ENCODE results near the gene DENND5B. TPM values are rescaled to one million over a fixed set of nuclear protein-coding genes. Genes with fewer than 3 reads are reported as not detected.
"Not testable (repeated sequence)": the region's sequence is repeated elsewhere in the genome, so short reads cannot be mapped to it uniquely, and the experiment has no call there.

The DENND5B gene
- total RNA-seq, 1 experiment from 2014 or later, result 22.2 TPM

DNA sequence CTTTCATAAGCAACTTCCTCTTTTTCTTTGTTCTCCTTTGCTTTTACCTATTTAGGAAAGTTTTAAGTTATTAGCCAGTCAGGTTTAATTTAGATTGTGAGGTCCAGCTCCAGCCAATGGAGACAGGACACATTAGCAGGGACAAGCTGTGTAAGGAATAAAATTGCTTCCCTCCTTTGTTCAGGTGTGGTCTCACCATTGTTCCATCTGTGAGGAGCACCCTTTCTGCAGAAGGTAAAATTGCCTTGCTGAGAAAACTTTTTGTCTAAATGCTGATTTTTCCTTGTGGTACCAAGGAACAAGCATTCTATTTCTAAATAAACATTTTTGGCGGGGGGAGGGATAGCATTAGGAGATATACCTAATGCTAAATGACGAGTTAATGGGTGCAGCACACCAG, 17.4 kb upstream of the DENND5B start:
- not testable (repeated sequence) for H3K36me3 ChIP-seq; H3K27me3 ChIP-seq (replicated peaks); H3K4me1 ChIP-seq (replicated peaks); H3K4me3 ChIP-seq; H3K27ac ChIP-seq; DNase-seq (ENCODE audit: low read depth in 1 of 2, low spot score in 2 of 2)
- H3K9me3 ChIP-seq (replicated peaks), result peaks cover 16% of the 10 kb centered on the region

DNA sequence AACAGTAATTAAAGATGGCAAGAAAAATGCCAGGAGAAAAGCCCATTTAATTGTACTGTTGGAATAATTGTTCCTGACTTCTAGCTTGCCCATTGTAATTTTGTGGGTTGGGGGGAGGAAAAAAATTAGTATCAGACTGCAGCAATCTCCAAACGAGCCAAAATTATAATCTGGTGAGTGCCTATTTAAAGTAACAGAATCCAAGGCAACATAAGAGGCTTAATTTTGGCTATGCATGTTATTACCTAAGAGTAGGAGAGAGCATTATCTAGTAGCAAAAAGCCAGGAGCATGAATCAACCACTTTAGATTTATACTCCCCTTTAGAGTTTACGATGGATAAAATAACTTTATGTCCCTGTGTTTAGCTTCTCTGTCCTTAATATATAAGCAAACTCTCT, 14.6 kb upstream of the DENND5B start:
- no peak overlapping the region for H3K27ac ChIP-seq
- no peak overlapping the region for H3K4me3 ChIP-seq
- H3K9me3 ChIP-seq (replicated peaks), result peaks cover 16% of the 10 kb centered on the region
- no peaks in the 10 kb centered on the region for H3K4me1 ChIP-seq (replicated peaks)
- H3K27me3 ChIP-seq (replicated peaks), result no peaks in the 10 kb centered on the region
- no peak for DNase-seq (ENCODE audit: low read depth in 1 of 2, low spot score in 2 of 2)
- H3K36me3 ChIP-seq, result no peaks in the 10 kb centered on the region

DNA sequence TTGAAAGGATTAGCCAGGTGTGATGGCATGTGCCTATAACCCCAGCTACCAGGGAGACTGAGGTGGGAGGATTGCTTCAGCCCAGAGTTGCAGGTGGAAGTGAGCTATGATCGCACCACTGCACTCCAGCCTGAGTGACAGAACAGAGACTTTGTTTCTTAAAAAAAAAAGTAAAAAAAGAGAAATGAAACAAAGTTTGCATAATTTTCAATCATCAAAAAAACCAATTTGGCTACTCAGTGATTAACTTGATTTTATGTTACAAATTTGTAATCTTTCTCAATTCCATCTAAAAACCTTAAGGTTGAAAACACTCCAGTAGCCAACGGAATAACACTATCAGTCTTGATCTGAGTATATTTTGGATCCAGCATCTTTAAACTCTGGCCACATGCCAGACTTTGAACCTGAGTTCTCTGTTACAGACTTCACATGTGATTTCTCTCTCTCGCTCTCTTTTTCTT, 12.6 kb upstream of the DENND5B start:
- H3K36me3 ChIP-seq, result no peaks in the 10 kb centered on the region
- no peaks in the 10 kb centered on the region for H3K4me1 ChIP-seq (replicated peaks)
- H3K4me3 ChIP-seq, result no peak overlapping the region
- no peak overlapping the region for H3K27ac ChIP-seq
- no peaks in the 10 kb centered on the region for H3K27me3 ChIP-seq (replicated peaks)
- H3K9me3 ChIP-seq (replicated peaks), result peaks cover 9% of the 10 kb centered on the region
- DNase-seq (ENCODE audit: low read depth in 1 of 2, low spot score in 2 of 2), result no peak

DNA sequence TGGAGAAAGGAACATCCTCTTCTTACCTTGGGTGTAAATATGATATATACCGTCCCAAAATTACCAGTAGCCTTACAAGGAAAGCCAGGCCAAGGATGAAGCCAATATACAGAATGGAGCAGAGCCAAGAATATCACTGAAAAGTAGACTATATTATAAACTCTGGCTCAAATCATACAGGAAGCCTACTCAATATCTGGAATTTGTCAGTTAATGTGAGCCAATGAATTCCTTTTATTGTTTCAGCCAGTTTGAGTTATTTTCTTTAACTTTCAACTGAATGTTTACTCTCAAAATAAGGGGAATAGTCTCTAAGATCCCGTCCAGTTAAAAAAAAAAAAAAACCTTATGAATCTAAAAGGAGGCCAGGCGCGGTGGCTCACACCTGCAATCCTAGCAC, 9.8 kb upstream of the DENND5B start:
- Histone ChIP-seq H3K36me3 (no peaks in the 10 kb centered on the region), H3K4me1 (replicated peaks) (no peaks in the 10 kb centered on the region), H3K4me3 (no peak overlapping the region), H3K27ac (no peak overlapping the region), H3K9me3 (replicated peaks) (no peaks in the 10 kb centered on the region), H3K27me3 (replicated peaks) (no peaks in the 10 kb centered on the region)
- no peak for DNase-seq (ENCODE audit: low read depth in 1 of 2, low spot score in 2 of 2)

DNA sequence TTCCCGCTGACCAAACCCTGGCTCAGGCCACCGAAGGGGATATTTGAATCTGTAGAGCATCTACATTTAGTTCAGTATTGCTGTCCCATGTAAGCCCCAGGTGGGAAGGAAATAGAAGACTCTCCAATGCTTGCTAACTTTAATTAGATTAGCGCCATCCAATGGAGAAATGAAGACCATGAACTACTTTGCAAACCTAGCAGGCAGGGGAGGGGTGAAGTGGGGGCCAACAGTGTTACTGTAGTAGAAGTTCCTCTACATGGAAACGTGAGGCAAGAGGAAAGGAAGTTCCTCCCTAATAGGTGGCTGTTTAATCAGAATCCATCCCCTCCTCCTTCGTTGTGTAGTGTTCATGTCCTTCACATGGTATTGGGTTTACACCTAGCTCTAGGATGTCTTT, 9.3 kb upstream of the DENND5B start:
- no peak overlapping the region for H3K4me3 ChIP-seq
- DNase-seq (ENCODE audit: low read depth in 1 of 2, low spot score in 2 of 2), result no peak
- H3K4me1 ChIP-seq (replicated peaks), result no peaks in the 10 kb centered on the region
- no peaks in the 10 kb centered on the region for H3K27me3 ChIP-seq (replicated peaks)
- H3K27ac ChIP-seq, result no peak overlapping the region
- no peaks in the 10 kb centered on the region for H3K36me3 ChIP-seq
- no peaks in the 10 kb centered on the region for H3K9me3 ChIP-seq (replicated peaks)

DNA sequence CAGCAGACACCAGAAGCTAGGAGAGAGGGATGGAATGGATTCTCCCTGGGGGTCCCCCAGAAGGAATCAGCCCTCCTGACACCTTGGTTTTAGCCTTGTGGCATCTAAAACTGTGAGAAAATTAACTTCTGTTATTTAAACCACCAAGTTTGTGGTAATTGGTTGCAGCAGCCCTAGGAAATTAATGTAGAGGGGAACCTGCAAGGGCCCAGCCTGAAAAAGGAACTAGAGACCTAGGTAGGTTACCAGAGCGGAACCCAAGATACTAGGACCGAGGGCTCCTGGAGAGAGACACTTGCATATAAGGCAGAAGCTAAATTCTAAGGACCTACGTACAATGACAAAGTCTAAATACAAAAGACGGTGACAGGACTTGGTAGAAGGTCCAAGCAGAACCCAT, 8.1 kb upstream of the DENND5B start:
- Histone ChIP-seq H3K36me3 (no peaks in the 10 kb centered on the region), H3K4me3 (no peak overlapping the region), H3K9me3 (replicated peaks) (no peaks in the 10 kb centered on the region), H3K27me3 (replicated peaks) (no peaks in the 10 kb centered on the region), H3K27ac (no peak overlapping the region), H3K4me1 (replicated peaks) (peaks cover 5% of the 10 kb centered on the region; the same call in 1 of the 2 replicates)
- no peak for DNase-seq (ENCODE audit: low read depth in 1 of 2, low spot score in 2 of 2)

DNA sequence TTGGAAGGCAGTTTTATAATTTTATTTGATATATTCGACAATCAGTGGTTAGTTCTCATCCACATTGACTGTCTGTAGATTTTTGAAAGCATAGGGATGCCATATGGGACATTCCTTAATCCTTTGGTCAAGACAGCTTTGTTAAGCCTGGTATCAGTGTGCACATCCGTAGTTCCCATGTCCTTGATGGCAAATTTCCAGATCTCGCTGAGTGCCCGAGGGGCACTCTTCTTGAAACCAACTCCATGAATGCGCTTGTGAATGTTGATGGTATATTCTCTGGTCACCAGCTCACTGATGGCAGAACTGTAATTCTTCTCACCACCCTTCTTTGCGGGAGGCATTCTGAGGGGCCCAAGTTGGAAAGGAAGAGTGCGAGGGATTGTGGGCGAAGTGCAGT, 6.1 kb upstream of the DENND5B start:
- Histone ChIP-seq H3K4me1 (replicated peaks) (peaks cover 5% of the 10 kb centered on the region; the same call in 1 of the 2 replicates), H3K4me3 (no peak overlapping the region), H3K36me3 (no peaks in the 10 kb centered on the region), H3K9me3 (replicated peaks) (no peaks in the 10 kb centered on the region), H3K27me3 (replicated peaks) (no peaks in the 10 kb centered on the region), H3K27ac (no peak overlapping the region)
- DNase-seq (ENCODE audit: low read depth in 1 of 2, low spot score in 2 of 2), result no peak

DNA sequence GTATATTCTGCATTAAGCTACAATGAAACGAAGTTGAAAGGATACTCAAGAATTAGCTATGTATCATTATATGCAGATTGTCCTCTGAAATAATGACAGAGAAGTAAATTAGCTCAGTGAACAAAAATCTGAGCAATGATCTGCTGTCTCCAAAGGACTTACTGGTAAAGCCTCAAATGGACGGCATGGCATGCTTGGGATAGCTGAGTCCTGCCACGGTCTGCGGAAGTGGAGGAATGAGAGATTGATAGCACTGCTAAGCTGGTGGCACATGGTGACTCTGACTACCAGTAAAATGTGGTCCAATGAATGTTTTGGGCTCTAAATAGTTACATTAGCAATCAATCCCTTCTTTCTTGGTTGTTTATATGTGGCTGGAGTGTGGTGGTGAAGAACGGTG, 3.7 kb upstream of the DENND5B start:
- Histone ChIP-seq H3K27ac (no peak overlapping the region), H3K4me3 (no peak overlapping the region), H3K36me3 (peaks cover 11% of the 10 kb centered on the region), H3K9me3 (replicated peaks) (no peaks in the 10 kb centered on the region), H3K27me3 (replicated peaks) (no peaks in the 10 kb centered on the region), H3K4me1 (replicated peaks) (peaks cover 11% of the 10 kb centered on the region; the same call in 1 of the 2 replicates)
- DNase-seq (ENCODE audit: low read depth in 1 of 2, low spot score in 2 of 2), result no peak

DNA sequence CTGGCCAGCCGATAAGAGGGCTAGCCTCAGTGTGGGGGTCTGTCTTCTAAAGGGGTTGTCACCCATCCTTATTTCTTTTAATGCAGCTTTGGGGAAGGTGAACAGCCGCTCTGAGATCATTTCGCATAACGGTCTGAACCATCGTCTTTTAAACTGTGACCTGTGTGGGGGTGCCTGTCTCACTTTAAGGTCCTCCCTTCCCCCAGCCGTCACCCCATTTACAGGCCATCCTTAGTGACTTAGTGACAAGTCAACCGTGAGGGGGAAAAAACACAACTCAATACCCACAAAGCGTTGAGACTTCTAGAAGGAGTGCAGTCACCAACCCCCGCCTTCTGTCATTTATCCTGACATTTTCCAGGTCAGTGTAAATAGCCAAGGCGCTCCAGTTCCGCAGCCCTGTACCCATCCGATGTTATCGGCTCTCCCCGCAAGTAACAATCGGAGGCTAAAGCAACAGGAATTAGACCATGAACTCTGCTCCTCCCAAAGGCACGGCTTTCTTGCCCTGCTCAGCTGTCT, 505 bp upstream of the DENND5B start:
- Histone ChIP-seq H3K4me1 (replicated peaks) (peaks cover 25% of the 10 kb centered on the region), H3K4me3 (peak overlapping the region; percentile 99), H3K9me3 (replicated peaks) (no peaks in the 10 kb centered on the region), H3K27me3 (replicated peaks) (no peaks in the 10 kb centered on the region), H3K27ac (peak overlapping the region; percentile 58), H3K36me3 (peaks cover 23% of the 10 kb centered on the region)
- no peak for DNase-seq (ENCODE audit: low read depth in 1 of 2, low spot score in 2 of 2)

DNA sequence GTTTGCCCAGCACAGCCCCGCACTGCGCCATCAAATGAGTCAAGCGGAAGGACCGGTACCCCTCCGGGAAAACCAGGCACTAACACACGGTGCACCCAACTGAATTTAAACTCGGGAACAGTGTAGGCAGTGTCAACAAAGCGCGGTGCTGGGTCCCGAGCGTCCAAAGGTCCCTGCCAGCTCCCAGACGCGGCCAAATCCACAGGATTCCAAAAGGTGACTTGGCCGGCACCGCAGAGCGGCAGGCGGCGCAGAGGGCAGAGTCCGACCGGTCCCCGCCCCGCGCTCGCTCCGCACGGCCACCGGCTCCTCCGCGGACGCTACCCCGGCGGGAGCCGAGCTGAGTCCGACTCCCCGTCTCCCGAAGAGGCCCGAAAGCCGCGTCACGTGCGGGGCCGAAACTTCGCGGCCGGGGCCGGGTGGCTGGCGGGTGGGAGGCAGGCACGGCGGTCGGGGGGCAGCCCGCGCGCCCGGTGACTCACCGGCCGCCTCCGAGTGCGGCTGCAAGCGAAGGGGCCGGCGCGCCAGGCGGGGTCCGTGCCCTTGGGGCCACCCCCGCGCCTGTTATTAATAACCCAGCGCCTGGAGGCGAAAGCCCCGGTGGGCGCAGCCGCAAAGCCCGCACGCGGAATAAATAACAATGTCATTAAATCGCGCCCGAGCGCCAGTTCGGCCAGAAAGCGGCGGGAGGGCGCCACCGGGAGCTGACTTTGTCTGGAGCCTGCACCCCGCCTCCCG, 863 bp downstream of the DENND5B start:
- H3K4me3 ChIP-seq, result peak overlapping the region; percentile 99
- H3K27me3 ChIP-seq (replicated peaks), result no peaks in the 10 kb centered on the region
- H3K9me3 ChIP-seq (replicated peaks), result no peaks in the 10 kb centered on the region
- H3K27ac ChIP-seq, result peak overlapping the region; percentile 91
- H3K4me1 ChIP-seq (replicated peaks), result peaks cover 37% of the 10 kb centered on the region
- peak; percentile 80 to 86 for DNase-seq (ENCODE audit: low read depth in 1 of 2, low spot score in 2 of 2)
- H3K36me3 ChIP-seq, result peaks cover 23% of the 10 kb centered on the region

DNA sequence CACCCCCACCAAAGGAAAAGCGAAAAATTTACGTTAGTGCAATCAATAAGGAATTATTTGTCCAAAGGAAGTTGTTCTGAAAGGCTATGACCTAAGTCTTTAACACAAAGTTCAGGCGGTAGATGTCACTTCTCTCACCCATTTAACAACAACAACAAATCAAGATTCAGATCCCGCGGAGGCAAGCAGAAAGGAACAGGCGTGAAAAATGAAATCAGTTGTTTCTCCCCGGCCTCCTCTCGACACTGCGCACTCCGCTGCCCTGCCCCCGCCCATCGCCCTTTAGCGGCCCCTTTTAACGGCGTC, 1.4 kb downstream of the DENND5B start:
- no peaks in the 10 kb centered on the region for H3K27me3 ChIP-seq (replicated peaks)
- peaks cover 36% of the 10 kb centered on the region for H3K4me1 ChIP-seq (replicated peaks)
- peaks cover 23% of the 10 kb centered on the region for H3K36me3 ChIP-seq
- DNase-seq (ENCODE audit: low read depth in 1 of 2, low spot score in 2 of 2), result no peak
- peak overlapping the region; percentile 99 for H3K4me3 ChIP-seq
- H3K27ac ChIP-seq, result peak overlapping the region; percentile 91
- H3K9me3 ChIP-seq (replicated peaks), result no peaks in the 10 kb centered on the region

DNA sequence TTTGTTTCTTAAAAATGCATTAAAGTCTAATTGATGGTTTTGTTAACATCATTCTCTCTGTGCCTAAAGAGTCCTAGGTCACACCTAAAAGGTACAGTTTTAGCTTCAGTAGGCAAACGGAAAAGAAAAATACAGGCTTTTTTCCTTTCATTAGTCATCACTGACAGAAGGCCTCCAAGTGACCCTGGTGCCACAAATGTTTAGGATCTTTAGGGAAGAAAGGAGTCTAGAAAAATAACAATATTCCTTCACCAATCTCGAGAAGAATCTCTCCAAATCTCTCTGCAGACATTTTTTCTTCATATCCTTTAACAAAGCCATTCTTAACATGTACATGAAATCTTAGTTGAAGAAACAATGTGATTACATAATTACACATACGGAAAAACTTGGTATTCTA, 2.0 kb downstream of the DENND5B start:
- Histone ChIP-seq H3K36me3 (peaks cover 23% of the 10 kb centered on the region), H3K9me3 (replicated peaks) (no peaks in the 10 kb centered on the region), H3K4me3 (peak overlapping the region; percentile 99), H3K4me1 (replicated peaks) (peaks cover 41% of the 10 kb centered on the region), H3K27ac (peak overlapping the region; percentile 91), H3K27me3 (replicated peaks) (no peaks in the 10 kb centered on the region)
- DNase-seq (ENCODE audit: low read depth in 1 of 2, low spot score in 2 of 2), result peak in 1 of 2 experiments; percentile 28

DNA sequence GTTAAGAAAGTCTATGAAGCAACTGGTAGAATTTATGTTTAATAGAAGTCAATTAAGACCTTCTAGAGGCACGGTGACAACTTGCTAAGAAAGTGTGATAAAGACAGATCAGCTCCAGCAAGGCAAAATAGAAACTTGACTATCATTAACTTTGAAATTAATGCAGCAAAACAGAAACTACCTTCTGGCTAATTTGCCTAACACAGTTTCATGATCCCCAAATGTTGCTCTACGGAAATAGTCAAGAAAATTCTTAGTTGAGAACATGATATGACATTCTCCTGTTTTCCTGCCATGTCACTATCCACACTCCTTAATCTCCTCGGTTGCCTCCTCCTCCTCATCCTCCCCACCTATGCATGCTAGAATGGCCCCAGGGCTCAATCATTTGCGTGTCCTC, 4.2 kb downstream of the DENND5B start:
- no peak overlapping the region for H3K27ac ChIP-seq
- H3K9me3 ChIP-seq (replicated peaks), result no peaks in the 10 kb centered on the region
- no peaks in the 10 kb centered on the region for H3K27me3 ChIP-seq (replicated peaks)
- peaks cover 58% of the 10 kb centered on the region for H3K4me1 ChIP-seq (replicated peaks)
- no peak for DNase-seq (ENCODE audit: low read depth in 1 of 2, low spot score in 2 of 2)
- no peak overlapping the region for H3K4me3 ChIP-seq
- H3K36me3 ChIP-seq, result peaks cover 28% of the 10 kb centered on the region

DNA sequence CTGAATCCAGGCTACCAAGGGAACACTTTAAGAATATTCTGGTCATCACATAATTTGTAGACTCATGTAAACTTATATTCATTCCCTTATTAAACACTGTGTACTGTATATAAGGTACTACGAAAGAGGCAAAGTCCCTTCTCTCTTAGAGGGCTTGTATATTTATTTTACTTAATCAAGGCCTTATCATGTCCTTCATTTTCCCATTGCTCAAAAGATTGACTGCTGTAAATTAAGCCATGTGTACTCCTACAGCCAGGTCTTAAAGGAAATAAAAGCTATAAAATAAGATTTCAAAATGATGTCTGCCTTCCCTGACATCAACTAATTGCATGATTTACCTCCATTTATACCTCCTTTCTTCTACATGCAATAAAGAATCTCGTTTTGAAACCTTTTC, 5.0 kb downstream of the DENND5B start:
- peaks cover 53% of the 10 kb centered on the region for H3K4me1 ChIP-seq (replicated peaks)
- no peak for DNase-seq (ENCODE audit: low read depth in 1 of 2, low spot score in 2 of 2)
- H3K27me3 ChIP-seq (replicated peaks), result no peaks in the 10 kb centered on the region
- H3K36me3 ChIP-seq, result peaks cover 28% of the 10 kb centered on the region
- H3K4me3 ChIP-seq, result no peak overlapping the region
- peak overlapping the region; percentile 64 for H3K27ac ChIP-seq
- no peaks in the 10 kb centered on the region for H3K9me3 ChIP-seq (replicated peaks)

DNA sequence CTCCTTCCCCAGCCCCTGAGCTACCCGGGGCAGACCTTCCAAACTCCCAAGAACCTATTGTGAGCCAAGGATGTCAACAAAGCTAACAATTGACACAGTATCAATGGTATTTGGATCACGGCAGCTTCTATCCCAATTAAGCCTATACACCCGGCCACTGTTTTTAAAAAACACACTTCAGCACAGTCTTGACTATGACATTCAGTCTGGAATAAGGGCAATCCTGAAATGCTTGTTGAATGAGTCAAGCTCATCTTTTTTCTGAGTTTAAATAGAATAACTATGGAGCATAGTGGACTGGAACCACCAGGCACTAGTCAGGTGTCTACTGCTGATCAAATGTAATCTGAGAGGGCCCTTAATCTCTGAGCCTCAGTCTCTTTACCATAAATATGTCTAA, 5.7 kb downstream of the DENND5B start:
- DNase-seq (ENCODE audit: low read depth in 1 of 2, low spot score in 2 of 2), result peak; percentile 47 to 80
- peak overlapping the region; percentile 64 for H3K27ac ChIP-seq
- H3K4me3 ChIP-seq, result no peak overlapping the region

More for the DNA sequence above, 5.7 kb downstream of the DENND5B start:
- peaks cover 53% of the 10 kb centered on the region for H3K4me1 ChIP-seq (replicated peaks)
- H3K36me3 ChIP-seq, result peaks cover 23% of the 10 kb centered on the region
- H3K27me3 ChIP-seq (replicated peaks), result no peaks in the 10 kb centered on the region
- no peaks in the 10 kb centered on the region for H3K9me3 ChIP-seq (replicated peaks)
